HEK293 (cell line): ENCODE results near the gene CYTIP.

ENCODE experiments used
- REPIN1 ChIP-seq: fragments of 450-650 bp; formaldehyde crosslinking; IDR thresholded peaks from 2 replicates; pipeline ENCODE4 v1.5.1; 2017; ENCODE audit warnings: missing biosample characterization, missing genetic modification characterization, low read depth
- ZFP41 ChIP-seq: fragments of 450-650 bp; formaldehyde crosslinking; IDR thresholded peaks from 2 replicates; pipeline ENCODE4 v1.5.1; 2016; ENCODE audit warnings: missing biosample characterization, missing genetic modification characterization, borderline replicate concordance
- ZNF274 ChIP-seq, 2 experiments: fragments of 200-500 bp in 1 of 2; fragments of 450-650 bp in 1 of 2; sonication (Bioruptor generic) in 1 of 2; formaldehyde crosslinking in 1 of 2; IDR thresholded peaks; 2 replicates each; pipeline versions ENCODE4 v1.5.1 to v1.6.1; 2014 to 2016; ENCODE audit warnings: borderline replicate concordance in 1 of 2, inconsistent platforms in 1 of 2, low read length in 1 of 2, missing biosample characterization in 1 of 2, missing genetic modification characterization in 1 of 2
- TF ChIP-seq, protein P1 (sequence below): fragments of 450-650 bp; formaldehyde crosslinking; IDR thresholded peaks from 2 replicates; pipeline ENCODE4 v1.5.1; 2016; ENCODE audit warnings: missing biosample characterization, missing genetic modification characterization

GRCh38 chr2:157475722-157476390 lies 32.0 kb upstream of the CYTIP start:
- TF ChIP-seq REPIN1 (no peak), ZNF274 (IDR thresholded peaks at IDR 0.05; ENCODE audit: low read length) (no peak), ZNF274 (tag by site-specific recombination; IDR thresholded peaks at IDR 0.05; ENCODE audit: borderline replicate concordance) (no peak), ZFP41 (tag by site-specific recombination) (no peak)
- TF ChIP-seq, protein P1, sequence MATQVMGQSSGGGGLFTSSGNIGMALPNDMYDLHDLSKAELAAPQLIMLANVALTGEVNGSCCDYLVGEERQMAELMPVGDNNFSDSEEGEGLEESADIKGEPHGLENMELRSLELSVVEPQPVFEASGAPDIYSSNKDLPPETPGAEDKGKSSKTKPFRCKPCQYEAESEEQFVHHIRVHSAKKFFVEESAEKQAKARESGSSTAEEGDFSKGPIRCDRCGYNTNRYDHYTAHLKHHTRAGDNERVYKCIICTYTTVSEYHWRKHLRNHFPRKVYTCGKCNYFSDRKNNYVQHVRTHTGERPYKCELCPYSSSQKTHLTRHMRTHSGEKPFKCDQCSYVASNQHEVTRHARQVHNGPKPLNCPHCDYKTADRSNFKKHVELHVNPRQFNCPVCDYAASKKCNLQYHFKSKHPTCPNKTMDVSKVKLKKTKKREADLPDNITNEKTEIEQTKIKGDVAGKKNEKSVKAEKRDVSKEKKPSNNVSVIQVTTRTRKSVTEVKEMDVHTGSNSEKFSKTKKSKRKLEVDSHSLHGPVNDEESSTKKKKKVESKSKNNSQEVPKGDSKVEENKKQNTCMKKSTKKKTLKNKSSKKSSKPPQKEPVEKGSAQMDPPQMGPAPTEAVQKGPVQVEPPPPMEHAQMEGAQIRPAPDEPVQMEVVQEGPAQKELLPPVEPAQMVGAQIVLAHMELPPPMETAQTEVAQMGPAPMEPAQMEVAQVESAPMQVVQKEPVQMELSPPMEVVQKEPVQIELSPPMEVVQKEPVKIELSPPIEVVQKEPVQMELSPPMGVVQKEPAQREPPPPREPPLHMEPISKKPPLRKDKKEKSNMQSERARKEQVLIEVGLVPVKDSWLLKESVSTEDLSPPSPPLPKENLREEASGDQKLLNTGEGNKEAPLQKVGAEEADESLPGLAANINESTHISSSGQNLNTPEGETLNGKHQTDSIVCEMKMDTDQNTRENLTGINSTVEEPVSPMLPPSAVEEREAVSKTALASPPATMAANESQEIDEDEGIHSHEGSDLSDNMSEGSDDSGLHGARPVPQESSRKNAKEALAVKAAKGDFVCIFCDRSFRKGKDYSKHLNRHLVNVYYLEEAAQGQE (tag by site-specific recombination), result no peak
